Endothelial cell of umbilical vein (primary cell): Measurements from ENCODE around the gene DMBT1. TPM values are rescaled to one million over a fixed set of nuclear protein-coding genes. Genes with fewer than 3 reads are reported as not detected.

Experiments used
- BruUV-seq: library from RNA; stranded (reverse); fragments of 400-500 nt; replicated peaks from 2 replicates; lab custom pipeline; 2021; lab: Mats Ljungman, UMichigan
- CTCF ChIA-PET: fragments of 300-600, 350-600 bp; sonication (Branson Sonifier 250); formaldehyde crosslinking; loops from one replicate; lab custom pipeline; 2021; ENCODE audit warnings: antibody characterized with exemption, inconsistent platforms; lab: Charles Lee
- POLR2A ChIA-PET: fragments of 300-600, 350-600 bp; sonication (Branson Sonifier 250); formaldehyde crosslinking; loops from one replicate; lab custom pipeline; 2021; ENCODE audit warnings: antibody characterized with exemption, inconsistent platforms; lab: Charles Lee
- DNase-seq: peaks from one replicate; pipeline ENCODE4 v3.0.0-alpha.2; 2011; ENCODE audit warnings: low read depth, low spot score
- FAIRE-seq: peaks from 2 replicates; lab custom pipeline; 2011; peaks lifted over from hg19 to GRCh38; lab: Jason Lieb, UNC
- H2AFZ ChIP-seq: 2 replicates; pipeline ENCODE4 v1.6.0; 2012; ENCODE audit warnings: low read depth, low read length, control low read depth, inconsistent platforms
- H3K27ac ChIP-seq: 2 replicates; pipeline ENCODE4 v1.5.1; 2011; ENCODE audit warnings: low read depth, mild to moderate bottlenecking, control low read depth, low read length, moderate library complexity; ENCODE audit not compliant: insufficient read depth
- H3K27me3 ChIP-seq, 2 experiments: 2 replicates each; pipeline versions ENCODE4 v1.6.0 to v1.6.1; 2011; ENCODE audit warnings: low read length in 2 of 2, mixed read lengths in 1 of 2; ENCODE audit not compliant: control insufficient read depth in 2 of 2, insufficient read depth in 2 of 2
- H3K36me3 ChIP-seq, 2 experiments: 2 replicates in 1 of 2; 3 replicates in 1 of 2; pipeline ENCODE4 v1.5.1; 2011; ENCODE audit warnings: low read length in 2 of 2, mild to moderate bottlenecking in 1 of 2, moderate library complexity in 1 of 2; ENCODE audit not compliant: control insufficient read depth in 2 of 2, insufficient read depth in 2 of 2; ENCODE audit errors: extremely low read depth in 1 of 2
- H3K4me1 ChIP-seq: 3 replicates; pipeline ENCODE4 v1.5.1; 2011; ENCODE audit warnings: mild to moderate bottlenecking, low read length; ENCODE audit not compliant: control insufficient read depth, insufficient read depth; ENCODE audit errors: extremely low read depth
- H3K4me2 ChIP-seq: 2 replicates; pipeline ENCODE4 v1.6.1; 2011; ENCODE audit warnings: low read length, control low read depth, mixed read lengths; ENCODE audit not compliant: insufficient read depth
- H3K4me3 ChIP-seq, 3 experiments: fragments of 200-600 bp in 1 of 3; sonication (generic), shearing (Covaris generic) in 1 of 3; replicated peaks in 1 of 3; 2 replicates each; pipeline ENCODE4 v1.5.1; 2011 to 2016; ENCODE audit warnings: control low read depth in 3 of 3, low read length in 3 of 3, mild to moderate bottlenecking in 2 of 3, inconsistent platforms in 1 of 3, low read depth in 1 of 3, moderate library complexity in 1 of 3; ENCODE audit not compliant: insufficient read depth in 1 of 3
- H3K79me2 ChIP-seq: 2 replicates; pipeline ENCODE4 v1.6.0; 2012; ENCODE audit warnings: low read length, inconsistent platforms; ENCODE audit not compliant: control insufficient read depth, insufficient read depth
- H3K9ac ChIP-seq: replicated peaks from 2 replicates; pipeline ENCODE3; 2011; ENCODE audit warnings: low read length, control low read depth; ENCODE audit not compliant: insufficient read depth; ENCODE audit errors: extremely low read depth
- H3K9me1 ChIP-seq: replicated peaks from 3 replicates; pipeline ENCODE4 v1.6.0; 2011; ENCODE audit warnings: mild to moderate bottlenecking, low read length; ENCODE audit not compliant: control insufficient read depth, insufficient read depth; ENCODE audit errors: extremely low read depth
- H3K9me3 ChIP-seq: replicated peaks from 2 replicates; pipeline ENCODE4 v1.5.1; 2012; ENCODE audit warnings: low read length, inconsistent platforms; ENCODE audit not compliant: control insufficient read depth, insufficient read depth
- H4K20me1 ChIP-seq: replicated peaks from 2 replicates; pipeline ENCODE3; 2011; ENCODE audit warnings: mild to moderate bottlenecking, low read length; ENCODE audit not compliant: control insufficient read depth, insufficient read depth; ENCODE audit errors: extremely low read depth
- EZH2 ChIP-seq: IDR thresholded peaks from 2 replicates; pipeline ENCODE4 v1.6.1; 2012; ENCODE audit warnings: borderline replicate concordance, low read depth, mild to moderate bottlenecking, moderate library complexity, low read length, inconsistent platforms; ENCODE audit not compliant: severe bottlenecking
- FOS ChIP-seq: IDR thresholded peaks from 2 replicates; pipeline ENCODE4 v1.6.1; 2011; ENCODE audit warnings: mild to moderate bottlenecking, low read length, moderate library complexity, borderline replicate concordance; ENCODE audit not compliant: insufficient read depth
- JUN ChIP-seq: IDR thresholded peaks from 2 replicates; pipeline ENCODE4 v1.6.1; 2011; ENCODE audit warnings: borderline replicate concordance, low read depth; ENCODE audit not compliant: insufficient read length, insufficient read depth
- MYC ChIP-seq: IDR thresholded peaks from one replicate; pipeline ENCODE4 v1.6.1; 2011; ENCODE audit warnings: mild to moderate bottlenecking, low read depth, low read length
- POLR2A ChIP-seq: IDR thresholded peaks from 2 replicates; pipeline ENCODE4 v1.6.1; 2012; ENCODE audit warnings: low read depth, mild to moderate bottlenecking, control low read depth, low read length
- POLR2AphosphoS5 ChIP-seq: IDR thresholded peaks from 2 replicates; pipeline ENCODE4 v1.6.1; 2012; ENCODE audit warnings: low read depth, mild to moderate bottlenecking, control low read depth, low read length, moderate library complexity; ENCODE audit not compliant: insufficient read depth
- dilution Hi-C: fragments of 300-500 bp; cut with MboI; formaldehyde crosslinking; loops from one replicate; pipeline ENCODE4 v1.15.0; 2019; ENCODE audit warnings: low sequenced_read_pairs; ENCODE audit not compliant: extremely low pct_ligation_motif_present
- intact Hi-C: fragments of 100-400 bp; cut with micrococcal nuclease; formaldehyde crosslinking; loops from one replicate; pipeline ENCODE4 v1.10.0; 2022
- polyA plus RNA-seq, 4 experiments: library from polyadenylated mRNA; depleted of rRNA in 3 of 4; stranded (reverse) in 3 of 4; unstranded in 1 of 4; fragments of >200 nt; gene quantifications; 2 replicates each; pipeline versions ENCODE4 v1.2.1 to v1.2.3, GENCODE V29; 2011 to 2012; ENCODE audit warnings: missing spikeins in 1 of 4
- total RNA-seq: library from RNA; stranded (reverse); gene quantifications from 2 replicates; pipeline ENCODE4 v1.2.3, GENCODE V29; 2021
- TF ChIP-seq, protein P1 (sequence below), 2 donors: IDR thresholded peaks; 1 replicate in 1 of 2; 2 replicates in 1 of 2; pipeline ENCODE4 v1.5.1; 2011; ENCODE audit warnings: low read length in 2 of 2, mild to moderate bottlenecking in 2 of 2, moderate library complexity in 2 of 2, control low read depth in 1 of 2, inconsistent platforms in 1 of 2, low read depth in 1 of 2; ENCODE audit not compliant: insufficient read depth in 1 of 2; ENCODE audit errors: extremely low read depth in 1 of 2
- TF ChIP-seq, protein P2 (sequence below): IDR thresholded peaks from 2 replicates; pipeline ENCODE4 v1.6.1; 2011; ENCODE audit not compliant: insufficient read depth, insufficient read length

The DMBT1 gene
- total and polyA plus RNA-seq, 2 donors (not counting 3 experiments of a cell fraction or from before 2014, with no cell fraction given): 0.01 TPM; not detected in 1

DNA sequence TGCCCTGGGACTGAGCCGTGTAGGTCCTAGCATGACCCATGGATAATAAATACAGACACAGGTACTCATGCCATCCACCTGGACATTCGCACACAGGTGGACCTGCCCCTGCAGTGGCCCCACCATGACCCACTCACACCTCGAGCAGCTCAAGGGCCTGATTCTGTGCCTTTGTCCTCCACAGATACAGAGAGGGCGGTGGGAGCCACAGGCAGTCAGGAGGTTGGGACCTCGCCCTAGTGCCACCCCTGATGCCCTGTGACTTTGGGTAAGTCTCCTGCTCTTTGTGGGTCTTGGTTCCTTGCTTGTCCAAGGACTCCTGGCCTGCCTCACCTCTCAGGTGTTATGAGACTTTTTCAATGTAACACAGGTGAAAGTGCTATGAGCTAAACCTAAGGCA, 96.2 kb downstream of the DMBT1 start:
- CTCF ChIA-PET: interaction anchor here (0.8 kb wide), 1 partner anchor 8 kb away, joined by 5 read pairs; no protein-coding TSS in a partner anchor
- intact Hi-C loops (no loop called here), dilution Hi-C loops (no loop called here)
- H3K4me3 ChIP-seq: no peak overlapping the region
- H3K9ac ChIP-seq: no peak overlapping the region
- POLR2A ChIA-PET: no interaction called here
- H3K9me3 ChIP-seq: no peaks in the 10 kb centered on the region
- no peak overlapping the region for H3K4me2 ChIP-seq
- DNase-seq: no peak
- TF ChIP-seq FOS (no peak), POLR2AphosphoS5 (no peak), EZH2 (no peak), JUN (no peak), POLR2A (no peak), MYC (no peak)
- TF ChIP-seq, protein P1, sequence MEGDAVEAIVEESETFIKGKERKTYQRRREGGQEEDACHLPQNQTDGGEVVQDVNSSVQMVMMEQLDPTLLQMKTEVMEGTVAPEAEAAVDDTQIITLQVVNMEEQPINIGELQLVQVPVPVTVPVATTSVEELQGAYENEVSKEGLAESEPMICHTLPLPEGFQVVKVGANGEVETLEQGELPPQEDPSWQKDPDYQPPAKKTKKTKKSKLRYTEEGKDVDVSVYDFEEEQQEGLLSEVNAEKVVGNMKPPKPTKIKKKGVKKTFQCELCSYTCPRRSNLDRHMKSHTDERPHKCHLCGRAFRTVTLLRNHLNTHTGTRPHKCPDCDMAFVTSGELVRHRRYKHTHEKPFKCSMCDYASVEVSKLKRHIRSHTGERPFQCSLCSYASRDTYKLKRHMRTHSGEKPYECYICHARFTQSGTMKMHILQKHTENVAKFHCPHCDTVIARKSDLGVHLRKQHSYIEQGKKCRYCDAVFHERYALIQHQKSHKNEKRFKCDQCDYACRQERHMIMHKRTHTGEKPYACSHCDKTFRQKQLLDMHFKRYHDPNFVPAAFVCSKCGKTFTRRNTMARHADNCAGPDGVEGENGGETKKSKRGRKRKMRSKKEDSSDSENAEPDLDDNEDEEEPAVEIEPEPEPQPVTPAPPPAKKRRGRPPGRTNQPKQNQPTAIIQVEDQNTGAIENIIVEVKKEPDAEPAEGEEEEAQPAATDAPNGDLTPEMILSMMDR (IDR thresholded peaks at IDR 0.05; ENCODE audit: extremely low read depth in 1 of 2, insufficient read depth in 1 of 2, low read depth in 1 of 2, low read length in 2 of 2): no peak
- TF ChIP-seq, protein P2, sequence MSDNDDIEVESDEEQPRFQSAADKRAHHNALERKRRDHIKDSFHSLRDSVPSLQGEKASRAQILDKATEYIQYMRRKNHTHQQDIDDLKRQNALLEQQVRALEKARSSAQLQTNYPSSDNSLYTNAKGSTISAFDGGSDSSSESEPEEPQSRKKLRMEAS: no peak
- no peaks in the 10 kb centered on the region for H3K79me2 ChIP-seq
- H4K20me1 ChIP-seq: no peaks in the 10 kb centered on the region
- H3K27ac ChIP-seq: no peak overlapping the region
- no peaks in the 10 kb centered on the region for H3K9me1 ChIP-seq
- peaks cover 5 to 6% of the 10 kb centered on the region in 2 experiments for H3K27me3 ChIP-seq
- H3K4me1 ChIP-seq: no peaks in the 10 kb centered on the region
- no peak overlapping the region for H2AFZ ChIP-seq
- BruUV-seq: no TSS peak
- no peaks in the 10 kb centered on the region for H3K36me3 ChIP-seq
- no peak for FAIRE-seq
